Subcutaneous abdominal adipose tissue (tissue), 5 donors: ENCODE measurements around the gene SLC16A6.
"Not testable (repeated sequence)": the region's sequence is repeated elsewhere in the genome, so short reads cannot be mapped to it uniquely, and the experiment has no call there.

Experiments
- H3K27ac ChIP-seq: one replicate; pipeline ENCODE4 v1.7.0; 2013; ENCODE audit warnings: low read depth, mild to moderate bottlenecking, inconsistent platforms, low read length, moderate library complexity
- H3K27me3 ChIP-seq, 5 donors: one replicate each; pipeline ENCODE4 v1.7.0; 2013; ENCODE audit warnings: low read length in 5 of 5, inconsistent platforms in 1 of 5; ENCODE audit not compliant: control insufficient read depth in 5 of 5, insufficient read depth in 4 of 5
- H3K36me3 ChIP-seq, 5 donors: one replicate each; pipeline ENCODE4 v1.7.0; 2013; ENCODE audit warnings: low read length in 5 of 5; ENCODE audit not compliant: control insufficient read depth in 5 of 5, insufficient read depth in 5 of 5
- H3K4me1 ChIP-seq, 5 donors: one replicate each; pipeline ENCODE4 v1.7.0; 2013; ENCODE audit warnings: low read length in 5 of 5, mild to moderate bottlenecking in 3 of 5, moderate library complexity in 1 of 5; ENCODE audit not compliant: control insufficient read depth in 5 of 5, insufficient read depth in 5 of 5
- H3K4me3 ChIP-seq, 5 donors: one replicate each; pipeline ENCODE4 v1.7.0; 2013; ENCODE audit warnings: low read length in 5 of 5, low read depth in 1 of 5
- H3K9ac ChIP-seq, 5 donors: one replicate each; pipeline ENCODE4 v1.7.0; 2013; ENCODE audit warnings: low read length in 5 of 5, mild to moderate bottlenecking in 4 of 5, moderate library complexity in 3 of 5
- H3K9me3 ChIP-seq, 5 donors: one replicate each; pipeline ENCODE4 v1.7.0; 2013; ENCODE audit warnings: low read length in 5 of 5; ENCODE audit not compliant: control insufficient read depth in 5 of 5
- donor health status: healthy.
- donor health status: healthy.
- donor health status: healthy.
- donor health status: healthy.
- donor health status: healthy.

Gene SLC16A6

DNA sequence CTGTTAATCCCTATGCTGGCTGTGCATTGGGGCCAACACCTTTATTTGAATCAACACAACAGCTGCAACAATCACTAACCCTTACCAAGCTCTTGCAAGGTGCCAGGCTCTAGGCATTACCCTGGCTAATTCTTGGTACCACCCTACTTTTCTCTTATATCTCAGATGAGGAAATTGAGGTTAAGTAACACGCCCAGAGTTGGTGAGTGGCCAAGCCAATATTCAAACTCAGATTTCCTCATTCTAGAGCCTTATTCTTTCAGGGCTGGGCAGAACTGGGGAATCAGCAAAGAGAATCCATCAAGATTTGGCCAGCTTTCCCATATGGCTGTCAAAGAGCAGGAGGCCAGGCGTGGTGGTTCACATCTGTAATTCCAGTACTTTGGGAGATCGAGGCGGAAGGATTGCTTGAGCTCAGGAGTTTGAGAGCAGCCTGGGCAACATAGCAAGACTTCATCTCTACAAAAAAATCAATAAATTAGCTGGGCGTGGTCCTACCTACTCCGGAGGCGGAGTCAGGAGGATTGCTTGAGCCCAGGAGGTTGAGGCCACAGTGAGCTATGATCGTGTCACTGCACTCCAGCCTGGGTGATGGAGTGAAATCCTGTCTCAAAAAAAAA is 24.1 kb upstream of the SLC16A6 start:
- no peaks in the 10 kb centered on the region for H3K27me3 ChIP-seq
- no peak overlapping the region for H3K27ac ChIP-seq
- no peaks in the 10 kb centered on the region for H3K9me3 ChIP-seq
- H3K4me3 ChIP-seq: no peak overlapping the region
- no peak overlapping the region for H3K9ac ChIP-seq
- peaks cover 0 to 23% (median 12%) of the 10 kb centered on the region in 5 donors for H3K4me1 ChIP-seq
- no peaks in the 10 kb centered on the region for H3K36me3 ChIP-seq

DNA sequence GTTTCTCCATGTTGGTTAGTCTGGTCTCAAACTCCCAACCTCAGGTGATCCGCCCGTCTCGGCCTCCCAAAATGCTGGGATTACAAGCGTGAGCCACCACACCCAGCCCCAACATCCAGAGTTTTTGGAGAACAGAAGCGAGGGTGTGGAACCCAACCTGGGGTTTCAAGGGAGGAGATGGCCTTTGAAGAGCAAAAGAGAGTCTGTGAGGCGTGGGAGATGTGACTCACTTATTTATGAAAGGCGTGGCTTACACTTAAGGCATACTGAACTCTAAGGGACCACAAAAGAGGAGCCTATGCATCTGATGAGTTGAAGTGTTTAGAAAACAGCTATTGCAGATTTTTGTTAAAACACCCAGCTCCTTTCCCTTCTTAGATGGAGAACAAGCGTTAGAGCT is 19.2 kb upstream of the SLC16A6 start:
- no peaks in the 10 kb centered on the region for H3K27me3 ChIP-seq
- H3K27ac ChIP-seq: no peak overlapping the region
- peaks cover 0 to 18% (median 10%) of the 10 kb centered on the region in 5 donors for H3K4me1 ChIP-seq
- H3K4me3 ChIP-seq: no peak overlapping the region
- no peaks in the 10 kb centered on the region for H3K9me3 ChIP-seq
- H3K9ac ChIP-seq: no peak overlapping the region
- H3K36me3 ChIP-seq: no peaks in the 10 kb centered on the region

DNA sequence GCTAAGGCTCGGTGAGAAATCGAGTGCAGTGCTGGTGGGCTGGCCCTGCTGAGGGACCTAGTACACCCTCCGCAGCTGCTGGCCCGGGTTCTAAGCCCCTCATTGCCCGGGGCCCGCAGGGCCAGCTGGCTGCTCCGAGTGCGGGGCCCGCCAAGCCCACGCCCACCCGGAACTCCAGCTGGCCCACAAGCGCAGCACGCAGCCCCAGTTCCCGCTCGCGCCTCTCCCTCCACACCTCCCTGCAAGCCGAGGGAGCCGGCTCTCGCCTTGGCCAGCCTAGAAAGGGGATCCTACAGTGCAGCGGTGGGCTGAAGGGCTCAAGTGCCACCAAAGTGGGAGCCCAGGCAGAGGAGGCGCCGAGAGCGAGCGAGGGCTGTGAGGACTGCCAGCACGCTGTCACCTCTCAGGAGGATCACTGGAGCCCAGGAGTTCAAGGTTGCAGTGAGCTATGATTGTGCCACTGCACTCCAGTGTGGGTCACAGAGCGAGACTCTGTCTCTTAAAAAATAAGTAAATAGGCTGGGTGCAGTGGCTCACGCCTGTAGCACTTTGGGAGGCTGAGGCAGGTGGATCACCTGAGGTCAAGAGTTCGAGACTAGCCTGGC is 18.2 kb upstream of the SLC16A6 start:
- H3K36me3 ChIP-seq, H3K27me3 ChIP-seq, H3K4me3 ChIP-seq, H3K27ac ChIP-seq, H3K9me3 ChIP-seq, H3K9ac ChIP-seq: not testable (repeated sequence)
- peaks cover 0 to 11% (median 4%) of the 10 kb centered on the region in 5 donors for H3K4me1 ChIP-seq

DNA sequence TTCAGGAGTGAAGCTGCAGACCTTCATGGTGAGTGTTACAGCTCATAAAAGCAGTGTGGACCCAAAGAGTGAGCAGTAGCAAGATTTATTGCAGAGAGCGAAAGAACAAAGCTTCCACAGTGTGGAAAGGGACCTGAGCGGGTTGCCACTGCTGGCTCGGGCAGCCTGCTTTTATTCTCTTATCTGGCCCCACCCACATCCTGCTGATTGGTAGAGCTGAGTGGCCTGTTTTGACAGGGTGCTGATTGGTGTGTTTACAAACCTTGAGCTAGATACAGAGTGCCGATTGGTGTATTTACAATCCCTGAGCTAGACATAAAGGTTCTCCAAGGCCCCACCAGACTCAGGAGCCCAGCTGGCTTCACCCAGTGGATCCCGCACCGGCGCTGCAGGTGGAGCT is 17.6 kb upstream of the SLC16A6 start:
- H3K27me3 ChIP-seq, H3K36me3 ChIP-seq, H3K27ac ChIP-seq, H3K9ac ChIP-seq, H3K4me3 ChIP-seq, H3K9me3 ChIP-seq: not testable (repeated sequence)
- H3K4me1 ChIP-seq: peaks cover 0 to 11% (median 4%) of the 10 kb centered on the region in 5 donors

DNA sequence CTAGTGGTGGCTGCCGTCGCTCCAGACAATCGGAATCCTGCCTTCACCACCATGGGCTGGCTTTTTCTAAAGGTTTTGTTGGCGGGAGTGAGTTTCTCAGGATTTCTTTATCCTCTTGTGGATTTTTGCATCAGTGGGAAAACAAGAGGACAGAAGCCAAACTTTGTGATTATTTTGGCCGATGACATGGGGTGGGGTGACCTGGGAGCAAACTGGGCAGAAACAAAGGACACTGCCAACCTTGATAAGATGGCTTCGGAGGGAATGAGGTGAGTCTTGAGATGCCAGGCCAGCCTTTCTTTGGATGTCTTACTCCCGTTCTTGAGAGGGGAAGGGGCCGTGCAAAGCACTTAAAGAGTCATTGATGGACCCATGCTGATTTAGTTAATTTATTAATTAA is 16.5 kb upstream of the SLC16A6 start:
- no peaks in the 10 kb centered on the region for H3K27me3 ChIP-seq
- no peak overlapping the region for H3K9ac ChIP-seq
- H3K4me1 ChIP-seq: peaks cover 0 to 8% (median 4%) of the 10 kb centered on the region in 5 donors
- no peaks in the 10 kb centered on the region for H3K36me3 ChIP-seq
- H3K9me3 ChIP-seq: no peaks in the 10 kb centered on the region
- no peak overlapping the region for H3K4me3 ChIP-seq
- H3K27ac ChIP-seq: no peak overlapping the region

DNA sequence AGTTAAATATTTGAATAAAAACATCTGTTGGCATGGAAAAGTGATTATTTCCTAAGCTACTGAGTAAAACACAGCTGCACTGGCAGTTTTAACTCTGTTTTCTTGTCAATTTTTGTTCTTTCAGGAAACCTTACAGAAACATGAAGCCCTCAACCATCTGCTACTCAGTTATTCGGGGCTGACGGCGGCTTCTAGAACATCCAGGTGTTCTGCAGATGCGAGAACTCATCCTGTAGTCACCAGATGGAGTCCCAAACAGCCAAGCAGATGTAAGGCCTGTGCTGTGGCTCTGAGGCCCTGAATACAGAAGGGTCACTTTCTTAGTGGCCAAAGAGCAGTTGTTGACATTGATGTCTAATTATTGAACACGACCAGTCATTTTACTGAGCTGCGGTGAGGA is 15.9 kb upstream of the SLC16A6 start:
- H3K9ac ChIP-seq: no peak overlapping the region
- no peak overlapping the region for H3K27ac ChIP-seq

DNA sequence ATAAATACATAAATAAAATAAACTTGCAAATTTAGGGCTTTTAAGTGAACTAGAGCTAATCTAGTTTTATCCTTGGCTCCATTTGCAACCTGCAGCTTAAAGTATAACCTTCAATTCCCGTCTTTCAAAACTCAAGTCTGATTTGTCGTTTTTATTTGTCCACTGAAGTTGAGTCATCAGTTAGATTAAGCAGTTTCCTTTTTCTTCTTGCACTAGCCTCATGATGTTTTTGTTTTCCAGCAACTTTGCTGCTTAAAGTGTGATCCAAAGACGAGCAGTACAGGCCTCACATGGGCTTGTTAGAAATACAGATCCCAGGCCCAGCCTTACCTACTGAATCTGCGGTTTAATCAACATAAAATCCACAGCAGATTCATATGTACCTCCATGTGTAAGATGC is 14.2 kb upstream of the SLC16A6 start:
- no peaks in the 10 kb centered on the region for H3K36me3 ChIP-seq
- H3K27ac ChIP-seq: no peak overlapping the region
- H3K27me3 ChIP-seq: no peaks in the 10 kb centered on the region
- no peak overlapping the region for H3K9ac ChIP-seq
- H3K9me3 ChIP-seq: no peaks in the 10 kb centered on the region
- peaks cover 0 to 6% (median 3%) of the 10 kb centered on the region in 5 donors for H3K4me1 ChIP-seq
- H3K4me3 ChIP-seq: no peak overlapping the region

More for the DNA sequence above, 15.9 kb upstream of the SLC16A6 start:
- Histone ChIP-seq H3K9me3 (no peaks in the 10 kb centered on the region), H3K36me3 (no peaks in the 10 kb centered on the region), H3K27me3 (no peaks in the 10 kb centered on the region), H3K4me3 (no peak overlapping the region), H3K4me1 (peaks cover 0 to 6% (median under 1%) of the 10 kb centered on the region in 5 donors)

DNA sequence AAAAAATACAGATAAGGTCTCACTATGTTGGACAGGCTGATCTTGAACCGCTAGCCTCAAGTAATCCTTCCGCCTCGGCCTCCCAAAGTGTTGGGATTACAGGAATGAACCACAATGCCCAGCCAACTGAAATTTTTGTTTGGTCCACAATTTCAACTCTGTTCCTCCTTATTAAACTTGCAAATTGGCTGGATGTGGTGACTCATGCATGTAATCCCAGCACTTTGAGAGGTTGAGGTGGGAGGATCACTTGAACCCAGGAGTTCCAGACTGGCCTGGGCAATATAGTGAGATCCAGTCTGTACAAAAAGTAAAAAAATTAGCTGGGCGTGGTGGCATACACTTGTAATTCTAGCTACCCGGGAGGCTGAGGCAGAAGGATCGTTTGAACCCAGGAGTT is 13.8 kb upstream of the SLC16A6 start:
- Histone ChIP-seq H3K27ac (no peak overlapping the region), H3K27me3 (no peaks in the 10 kb centered on the region), H3K9me3 (no peaks in the 10 kb centered on the region), H3K4me3 (no peak overlapping the region), H3K36me3 (no peaks in the 10 kb centered on the region), H3K9ac (no peak overlapping the region), H3K4me1 (peaks cover 0 to 6% (median 3%) of the 10 kb centered on the region in 5 donors)

DNA sequence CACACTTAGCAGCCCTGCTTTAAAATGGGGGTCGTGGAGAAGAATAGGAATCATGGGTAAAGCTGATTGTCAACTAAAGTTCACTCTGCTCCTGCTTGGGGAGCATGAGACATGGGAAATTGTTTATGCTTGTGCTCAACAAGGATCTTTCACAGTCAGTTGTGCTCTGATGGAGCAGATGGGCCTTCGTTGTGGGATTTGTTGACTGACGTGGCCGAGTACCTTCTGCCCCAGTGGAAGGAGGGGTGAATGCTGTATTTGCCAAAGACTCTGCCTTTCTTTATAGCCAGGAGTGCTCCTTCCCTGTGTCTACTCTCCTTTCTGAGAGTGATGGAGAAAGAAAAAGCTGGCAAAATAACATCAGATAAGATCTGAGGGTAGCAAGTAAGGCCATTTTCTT is 11.7 kb upstream of the SLC16A6 start:
- Histone ChIP-seq H3K27ac (no peak overlapping the region), H3K36me3 (no peaks in the 10 kb centered on the region), H3K9ac (no peak overlapping the region), H3K4me1 (peaks cover 0 to 6% (median 3%) of the 10 kb centered on the region in 5 donors), H3K4me3 (no peak overlapping the region), H3K27me3 (no peaks in the 10 kb centered on the region), H3K9me3 (peaks cover 0 to 3% (median 0%) of the 10 kb centered on the region in 5 donors)

DNA sequence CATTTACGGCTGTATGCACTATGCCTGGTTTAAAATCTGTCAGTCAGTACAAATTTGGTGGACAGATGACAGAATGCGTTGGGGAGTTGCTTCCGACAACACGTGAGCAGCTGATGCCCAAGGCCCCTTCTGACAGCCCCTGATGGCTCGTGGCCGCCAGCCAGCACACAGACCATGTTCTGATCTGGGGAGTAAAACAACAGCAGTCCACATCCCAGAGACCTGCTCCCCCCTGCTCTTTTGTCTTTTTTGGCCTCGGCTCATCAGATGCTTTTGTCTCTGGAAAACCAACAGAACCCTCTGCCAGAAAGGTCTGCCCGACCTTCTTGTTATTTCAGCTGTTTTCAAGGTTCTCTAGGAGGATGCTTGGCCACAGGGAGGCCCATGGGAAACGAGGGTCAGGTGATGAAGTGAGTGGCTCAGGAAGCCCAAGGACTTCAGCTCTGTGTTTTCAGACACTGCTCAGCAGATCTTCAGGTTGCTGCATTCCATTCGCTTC is 11.2 kb upstream of the SLC16A6 start:
- no peak overlapping the region for H3K27ac ChIP-seq
- H3K4me1 ChIP-seq: peaks cover 0 to 6% (median 3%) of the 10 kb centered on the region in 5 donors
- no peaks in the 10 kb centered on the region for H3K36me3 ChIP-seq
- H3K4me3 ChIP-seq: no peak overlapping the region
- peaks cover 0 to 3% (median 0%) of the 10 kb centered on the region in 5 donors for H3K9me3 ChIP-seq
- no peak overlapping the region for H3K9ac ChIP-seq
- H3K27me3 ChIP-seq: no peaks in the 10 kb centered on the region
